Measurements from ENCODE around the gene SF3A2. TPM values are rescaled to one million over a fixed set of nuclear protein-coding genes. Genes with fewer than 3 reads are reported as not detected.

SF3A2 gene
- total and polyA plus RNA-seq, 10 of the 15 experiments (the other 5 are each of a cell fraction or from before 2014, with no cell fraction given): 0.33 to 143 (median 30.6) TPM

GRCh38 chr19:2260341-2260805, 23.7 kb downstream of the SF3A2 start (continued):
- TF ChIP-seq USF1 (IDR thresholded peaks at IDR 0.05; ENCODE audit: borderline replicate concordance, extremely low read length, insufficient read depth, low read depth, low read length) (no peak), NFIC (IDR thresholded peaks at IDR 0.05; ENCODE audit: low read depth, low read length) (peak; percentile 31; the same call in 1 of the 2 replicates), EED (IDR thresholded peaks at IDR 0.05; ENCODE audit: low read depth) (peak; percentile 59), JUNB (IDR thresholded peaks at IDR 0.05) (peak; percentile 59), BHLHE40 (IDR thresholded peaks at IDR 0.05; ENCODE audit: borderline replicate concordance in 1 of 2, low read depth in 2 of 2, low read length in 1 of 2) (peak in 1 of 2 experiments; percentile 21; a peak in 1 of 4 replicates), NFYA (IDR thresholded peaks at IDR 0.05; ENCODE audit: borderline replicate concordance, low read depth, low read length) (no peak), PAX5 (IDR thresholded peaks at IDR 0.05; ENCODE audit: borderline replicate concordance, low read depth, low read length) (no peak), CTCF (IDR thresholded peaks at IDR 0.05 in 2 of 3, conservative IDR thresholded peaks at IDR 0.05 in 1 of 3; ENCODE audit: control insufficient read depth in 2 of 3, extremely low read depth in 1 of 3, insufficient read depth in 1 of 3, low read depth in 3 of 3, low read length in 3 of 3) (no peak), CREM (IDR thresholded peaks at IDR 0.05; ENCODE audit: low read depth) (peak; percentile 50; the same call in 1 of the 2 replicates), IKZF2 (IDR thresholded peaks at IDR 0.05) (peak; percentile 80 to 83), ZNF384 (IDR thresholded peaks at IDR 0.05; ENCODE audit: borderline replicate concordance, low read depth, low read length) (peak; percentile 88), EP300 (IDR thresholded peaks at IDR 0.05; ENCODE audit: borderline replicate concordance in 1 of 2, control insufficient read depth in 1 of 2, low read depth in 2 of 2, low read length in 2 of 2) (peak in 1 of 2 experiments; percentile 47; a peak in 2 of 4 replicates), BCL3 (IDR thresholded peaks at IDR 0.05; ENCODE audit: borderline replicate concordance, insufficient read depth, low read depth, low read length, poor library complexity, severe bottlenecking) (no peak), HDAC6 (IDR thresholded peaks at IDR 0.05; ENCODE audit: unreplicated experiment) (no peak), JUND (IDR thresholded peaks at IDR 0.05; ENCODE audit: low read depth, low read length) (peak; percentile 30; the same call in 1 of the 2 replicates), ATF7 (IDR thresholded peaks at IDR 0.05; ENCODE audit: low read depth) (peak; percentile 96), MLLT1 (IDR thresholded peaks at IDR 0.05) (peak; percentile 62; the same call in 1 of the 2 replicates), POU2F2 (IDR thresholded peaks at IDR 0.05; ENCODE audit: borderline replicate concordance, low read depth, low read length) (peak; percentile 95), RBBP5 (conservative IDR thresholded peaks at IDR 0.05) (no peak), RUNX3 (IDR thresholded peaks at IDR 0.05; ENCODE audit: low read length) (peak; percentile 96), IKZF1 (conservative IDR thresholded peaks at IDR 0.05) (peak; percentile 74), TBL1XR1 (IDR thresholded peaks at IDR 0.05; ENCODE audit: low read depth, low read length) (no peak)
- TF ChIP-seq, protein P1, sequence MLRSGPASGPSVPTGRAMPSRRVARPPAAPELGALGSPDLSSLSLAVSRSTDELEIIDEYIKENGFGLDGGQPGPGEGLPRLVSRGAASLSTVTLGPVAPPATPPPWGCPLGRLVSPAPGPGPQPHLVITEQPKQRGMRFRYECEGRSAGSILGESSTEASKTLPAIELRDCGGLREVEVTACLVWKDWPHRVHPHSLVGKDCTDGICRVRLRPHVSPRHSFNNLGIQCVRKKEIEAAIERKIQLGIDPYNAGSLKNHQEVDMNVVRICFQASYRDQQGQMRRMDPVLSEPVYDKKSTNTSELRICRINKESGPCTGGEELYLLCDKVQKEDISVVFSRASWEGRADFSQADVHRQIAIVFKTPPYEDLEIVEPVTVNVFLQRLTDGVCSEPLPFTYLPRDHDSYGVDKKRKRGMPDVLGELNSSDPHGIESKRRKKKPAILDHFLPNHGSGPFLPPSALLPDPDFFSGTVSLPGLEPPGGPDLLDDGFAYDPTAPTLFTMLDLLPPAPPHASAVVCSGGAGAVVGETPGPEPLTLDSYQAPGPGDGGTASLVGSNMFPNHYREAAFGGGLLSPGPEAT (IDR thresholded peaks at IDR 0.05; ENCODE audit: low read depth): peak; percentile 69
